NCI-H146 (cell line): ENCODE results near the gene TNS3.
A peak's percentile ranks its signal among the peaks of the same experiment; 100 is the strongest.

Experiments used
- DNase-seq: peaks from one replicate; lab custom pipeline; 2025; lab: John Stamatoyannopoulos, UW

Gene TNS3

DNA sequence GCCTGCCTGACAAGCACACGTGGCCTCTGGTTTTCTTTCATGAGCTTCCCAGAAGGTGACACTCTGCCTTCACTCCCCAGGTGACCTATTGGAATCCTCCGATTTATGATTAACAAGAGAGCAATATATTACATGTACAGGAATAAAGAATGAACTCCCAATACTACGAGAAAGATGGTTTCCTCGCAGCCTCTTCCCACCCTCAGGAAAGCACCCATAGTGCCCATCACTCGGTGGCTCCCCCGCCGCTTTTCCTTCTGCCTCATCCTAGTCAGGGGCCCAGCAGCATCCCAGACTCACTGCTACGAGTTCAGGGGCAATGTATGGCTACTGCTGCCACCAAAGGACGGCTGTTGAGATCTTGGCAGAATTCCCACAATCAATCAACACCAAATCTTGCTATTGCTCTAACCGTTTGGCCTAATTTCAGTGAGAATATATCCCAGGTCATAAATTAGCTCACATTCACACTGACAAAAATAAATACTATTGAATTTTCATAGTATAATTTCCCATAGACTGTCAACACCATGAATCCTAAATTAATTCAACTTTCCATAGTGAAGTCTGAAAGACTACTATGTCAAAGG, 196.3 kb downstream of the TNS3 start:
- DNase-seq: no peak

- no peak for DNase-seq
Measured at GRCh38 chr7:47384755-47385535, 197.0 kb downstream of the TNS3 start.

- no peak for DNase-seq
Measured at GRCh38 chr7:47383696-47384445, 198.0 kb downstream of the TNS3 start.

GRCh38 chr7:47383072-47383471, 198.8 kb downstream of the TNS3 start:
- no peak for DNase-seq

- DNase-seq: peak; percentile 35
Measured at GRCh38 chr7:47382200-47382599, 199.7 kb downstream of the TNS3 start.

- no peak for DNase-seq
Measured at GRCh38 chr7:47381134-47381495, 200.8 kb downstream of the TNS3 start.

GRCh38 chr7:47380325-47381133, 201.4 kb downstream of the TNS3 start:
- DNase-seq: no peak

- no peak for DNase-seq
Measured at GRCh38 chr7:47379629-47380324, 202.1 kb downstream of the TNS3 start.

- no peak for DNase-seq
Measured at GRCh38 chr7:47378728-47379395, 203.0 kb downstream of the TNS3 start.

DNA sequence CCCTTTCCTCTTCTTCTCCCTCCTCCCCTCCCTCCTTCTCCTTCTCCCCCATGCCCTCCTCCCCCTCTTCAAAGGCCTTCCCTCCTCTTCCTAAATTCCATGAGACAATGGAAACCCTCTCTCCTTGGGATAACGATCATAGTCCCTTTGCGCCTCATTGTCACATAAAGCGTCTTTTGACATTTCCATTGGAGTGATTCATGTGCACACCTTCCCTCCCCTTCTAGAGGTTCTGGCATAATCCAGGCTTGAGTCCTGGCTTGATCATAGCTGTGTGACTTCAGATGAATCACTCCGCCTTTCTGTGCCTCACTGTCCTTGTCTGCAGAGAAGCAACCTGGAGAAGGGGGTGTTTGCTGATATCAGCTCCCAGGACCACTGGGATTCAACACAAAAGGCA, 204.2 kb downstream of the TNS3 start:
- no peak for DNase-seq

- no peak for DNase-seq
Measured at GRCh38 chr7:47376991-47377616, 204.8 kb downstream of the TNS3 start.

DNA sequence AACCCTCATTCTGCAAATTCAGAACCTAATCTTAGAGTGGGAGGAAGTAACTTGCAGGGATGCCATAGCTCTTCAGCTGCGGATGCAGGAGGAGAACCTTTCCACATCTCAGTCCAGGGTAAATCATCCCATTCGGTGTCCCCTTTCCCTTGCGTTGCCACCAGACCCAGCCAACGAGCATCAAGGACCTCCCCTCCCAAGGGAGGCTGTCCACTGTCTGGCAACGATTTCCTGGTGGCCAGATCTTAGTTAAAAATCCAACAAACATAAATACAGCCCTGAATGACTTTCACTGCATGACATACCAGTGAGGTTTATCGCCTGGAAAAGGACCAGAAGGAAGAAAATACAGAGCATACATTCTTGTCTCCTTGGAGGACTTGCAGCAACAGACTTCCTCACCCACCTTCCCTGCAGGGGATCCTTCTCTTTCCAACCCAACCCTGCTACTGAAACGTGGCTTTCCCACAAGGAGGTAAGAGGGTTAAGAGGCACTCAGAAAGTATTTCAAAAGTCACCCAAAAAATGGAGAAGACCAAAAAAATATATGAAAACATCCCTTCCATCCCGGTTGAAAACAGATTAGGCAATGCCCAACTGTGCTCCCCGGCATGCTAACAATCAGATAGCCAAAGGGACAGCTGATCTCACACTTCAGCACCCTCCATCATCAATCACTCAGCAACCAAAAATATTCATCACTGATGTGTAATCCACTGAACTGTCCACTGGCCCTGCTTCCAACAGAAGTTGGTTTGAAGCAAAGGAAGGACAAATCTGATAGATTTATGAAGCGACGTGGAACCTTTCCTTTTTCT, 206.6 kb downstream of the TNS3 start:
- no peak for DNase-seq

DNA sequence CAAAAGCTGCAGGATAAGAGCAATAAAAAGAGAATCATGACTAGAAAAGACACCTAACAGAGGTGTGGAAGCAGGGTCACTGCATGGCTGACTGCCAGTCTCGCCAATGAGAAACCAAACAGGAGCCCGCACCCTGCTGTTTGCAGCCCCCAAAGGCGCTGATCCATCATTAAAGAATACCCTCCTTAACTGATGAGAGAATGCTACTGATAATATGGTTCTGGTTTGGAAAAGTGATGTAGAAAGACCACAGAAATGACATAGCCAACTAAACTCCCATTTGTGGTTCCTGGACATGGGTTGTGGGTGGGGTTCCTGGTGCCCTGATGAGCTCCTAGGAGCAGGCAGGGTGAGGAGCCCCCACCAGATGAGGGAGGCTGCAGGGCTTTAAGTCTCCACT, 207.4 kb downstream of the TNS3 start:
- DNase-seq: no peak

GRCh38 chr7:47373871-47374451, 207.9 kb downstream of the TNS3 start:
- DNase-seq: peak; percentile 67

DNA sequence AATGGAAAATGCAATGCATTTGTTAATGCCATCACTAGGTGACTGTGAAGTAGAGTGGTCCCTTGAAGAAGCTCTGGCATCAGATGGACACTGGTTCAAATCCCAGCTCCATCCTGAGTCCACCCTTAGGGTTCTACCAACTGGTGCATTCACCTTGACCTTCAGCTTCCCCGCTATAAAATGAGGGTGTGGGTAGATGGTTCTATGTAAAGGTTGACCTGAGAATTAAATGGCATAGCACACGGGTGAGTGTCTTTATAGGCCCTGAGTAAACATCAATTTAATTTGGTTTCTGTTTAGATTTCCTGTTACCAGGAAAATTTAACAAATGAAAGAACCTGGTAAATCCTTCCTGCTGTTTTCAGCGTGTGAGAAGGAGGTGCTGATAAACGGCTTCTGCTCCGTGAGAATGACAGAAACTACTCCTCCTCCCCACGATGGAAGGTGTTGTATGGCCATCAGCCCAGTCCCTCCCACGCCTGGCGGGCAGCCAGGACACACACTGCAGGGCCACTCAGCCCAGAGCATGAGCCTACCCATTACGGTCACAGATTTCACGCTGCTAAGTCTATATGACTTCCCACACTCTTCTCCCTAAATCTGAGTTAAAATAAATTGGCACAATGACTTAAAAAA, 210.1 kb downstream of the TNS3 start:
- peak; percentile 94 for DNase-seq

GRCh38 chr7:47371317-47371716, 210.6 kb downstream of the TNS3 start:
- peak; percentile 54 for DNase-seq

GRCh38 chr7:47370461-47371042, 211.4 kb downstream of the TNS3 start:
- no peak for DNase-seq

DNA sequence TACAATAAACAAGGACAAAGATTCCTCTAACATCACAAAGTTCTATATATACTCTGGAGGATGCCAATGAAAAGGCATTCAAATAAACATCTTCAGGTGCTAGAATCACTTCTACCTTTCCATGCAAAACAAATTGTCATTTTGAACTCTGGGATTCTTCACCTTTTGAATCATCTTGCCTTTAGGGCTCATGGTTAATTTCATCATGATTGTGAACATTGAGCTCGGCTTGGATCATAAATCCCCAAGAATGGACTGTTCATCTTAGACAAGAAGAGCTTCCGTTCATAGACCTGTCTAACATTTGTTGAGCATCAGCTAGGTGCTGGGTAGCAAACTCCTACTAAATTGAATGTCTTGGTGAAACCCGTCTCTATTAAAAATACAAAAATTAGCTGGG, 212.2 kb downstream of the TNS3 start:
- DNase-seq: no peak
